ENCODE measurements around the gene CCDC152. TPM values are rescaled to one million over a fixed set of nuclear protein-coding genes. Genes with fewer than 3 reads are reported as not detected.

CCDC152 gene
- total RNA-seq, 1 donor from 2014 or later: 1.2 TPM

- TF ChIP-seq EZH2 (IDR thresholded peaks at IDR 0.05; ENCODE audit: insufficient read depth, low read length): no peak
- no peak for TF ChIP-seq CTCF (IDR thresholded peaks at IDR 0.05; ENCODE audit: insufficient read depth, low read depth, low read length)
- Histone ChIP-seq H3K4me1 (ENCODE audit: insufficient read depth, low read length) (no peaks in the 10 kb centered on the region), H3K4me3 (ENCODE audit: insufficient read depth, low read depth, low read length) (no peak overlapping the region), H3K79me2 (ENCODE audit: insufficient read depth, low read length) (no peaks in the 10 kb centered on the region), H3K27ac (ENCODE audit: low read depth, low read length) (no peak overlapping the region), H3K36me3 (ENCODE audit: insufficient read depth, low read length) (no peaks in the 10 kb centered on the region), H3K4me2 (ENCODE audit: low read length) (no peak overlapping the region), H3K9me3 (ENCODE audit: insufficient read depth, low read depth, low read length) (no peaks in the 10 kb centered on the region), H2AFZ (ENCODE audit: low read depth, low read length) (no peak overlapping the region), H4K20me1 (ENCODE audit: insufficient read depth, low read length) (no peaks in the 10 kb centered on the region), H3K9ac (ENCODE audit: low read length) (no peak overlapping the region), H3K27me3 (ENCODE audit: insufficient read depth, low read length) (no peaks in the 10 kb centered on the region)
- H3K27me3 Mint-ChIP-seq (ENCODE audit: low read depth, unreplicated experiment): peaks cover 3% of the 10 kb centered on the region
- no peaks in the 10 kb centered on the region for H3K9me3 Mint-ChIP-seq (ENCODE audit: unreplicated experiment)
- H3K27ac Mint-ChIP-seq (ENCODE audit: unreplicated experiment): no peak overlapping the region
- no peaks in the 10 kb centered on the region for H3K4me1 Mint-ChIP-seq (ENCODE audit: low read depth, unreplicated experiment)
- no peak for FAIRE-seq
- H3K4me3 Mint-ChIP-seq (ENCODE audit: unreplicated experiment): no peak overlapping the region
- no peaks in the 10 kb centered on the region for H3K36me3 Mint-ChIP-seq (ENCODE audit: low read depth, unreplicated experiment)
- no peak for DNase-seq (ENCODE audit: low read depth)
Observed at GRCh38 chr5:42819745-42820144, 63.1 kb downstream of the CCDC152 start.

GRCh38 chr5:42822548-42822947 is 65.9 kb downstream of the CCDC152 start:
- Histone ChIP-seq H3K9ac (ENCODE audit: low read length) (no peak overlapping the region), H3K27me3 (ENCODE audit: insufficient read depth, low read length) (no peaks in the 10 kb centered on the region), H4K20me1 (ENCODE audit: insufficient read depth, low read length) (no peaks in the 10 kb centered on the region), H3K4me1 (ENCODE audit: insufficient read depth, low read length) (no peaks in the 10 kb centered on the region), H3K79me2 (ENCODE audit: insufficient read depth, low read length) (no peaks in the 10 kb centered on the region), H2AFZ (ENCODE audit: low read depth, low read length) (no peak overlapping the region), H3K4me2 (ENCODE audit: low read length) (no peak overlapping the region), H3K4me3 (ENCODE audit: insufficient read depth, low read depth, low read length) (no peak overlapping the region), H3K9me3 (ENCODE audit: insufficient read depth, low read depth, low read length) (no peaks in the 10 kb centered on the region), H3K36me3 (ENCODE audit: insufficient read depth, low read length) (no peaks in the 10 kb centered on the region), H3K27ac (ENCODE audit: low read depth, low read length) (no peak overlapping the region)
- Mint-ChIP-seq H3K4me1 (ENCODE audit: low read depth, unreplicated experiment) (no peaks in the 10 kb centered on the region), H3K9me3 (ENCODE audit: unreplicated experiment) (no peaks in the 10 kb centered on the region), H3K4me3 (ENCODE audit: unreplicated experiment) (no peak overlapping the region), H3K36me3 (ENCODE audit: low read depth, unreplicated experiment) (no peaks in the 10 kb centered on the region), H3K27ac (ENCODE audit: unreplicated experiment) (no peak overlapping the region), H3K27me3 (ENCODE audit: low read depth, unreplicated experiment) (peaks cover 3% of the 10 kb centered on the region)
- no peak for TF ChIP-seq CTCF (IDR thresholded peaks at IDR 0.05; ENCODE audit: insufficient read depth, low read depth, low read length)
- TF ChIP-seq EZH2 (IDR thresholded peaks at IDR 0.05; ENCODE audit: insufficient read depth, low read length): no peak
- FAIRE-seq: no peak
- no peak for DNase-seq (ENCODE audit: low read depth)

- Mint-ChIP-seq H3K9me3 (ENCODE audit: unreplicated experiment) (no peaks in the 10 kb centered on the region), H3K4me3 (ENCODE audit: unreplicated experiment) (no peak overlapping the region), H3K36me3 (ENCODE audit: low read depth, unreplicated experiment) (no peaks in the 10 kb centered on the region), H3K27ac (ENCODE audit: unreplicated experiment) (no peak overlapping the region), H3K4me1 (ENCODE audit: low read depth, unreplicated experiment) (no peaks in the 10 kb centered on the region), H3K27me3 (ENCODE audit: low read depth, unreplicated experiment) (peaks cover 3% of the 10 kb centered on the region)
- H3K9ac ChIP-seq (ENCODE audit: low read length): no peak overlapping the region
- H3K27ac ChIP-seq (ENCODE audit: low read depth, low read length): no peak overlapping the region
- no peaks in the 10 kb centered on the region for H3K27me3 ChIP-seq (ENCODE audit: insufficient read depth, low read length)
- H3K36me3 ChIP-seq (ENCODE audit: insufficient read depth, low read length): no peaks in the 10 kb centered on the region
- DNase-seq (ENCODE audit: low read depth) (no peak), FAIRE-seq (no peak)
- no peaks in the 10 kb centered on the region for H3K79me2 ChIP-seq (ENCODE audit: insufficient read depth, low read length)
- H4K20me1 ChIP-seq (ENCODE audit: insufficient read depth, low read length): no peaks in the 10 kb centered on the region
- H3K4me1 ChIP-seq (ENCODE audit: insufficient read depth, low read length): no peaks in the 10 kb centered on the region
- no peak overlapping the region for H3K4me2 ChIP-seq (ENCODE audit: low read length)
- TF ChIP-seq EZH2 (IDR thresholded peaks at IDR 0.05; ENCODE audit: insufficient read depth, low read length) (no peak), CTCF (IDR thresholded peaks at IDR 0.05; ENCODE audit: insufficient read depth, low read depth, low read length) (no peak)
- no peak overlapping the region for H3K4me3 ChIP-seq (ENCODE audit: insufficient read depth, low read depth, low read length)
- no peaks in the 10 kb centered on the region for H3K9me3 ChIP-seq (ENCODE audit: insufficient read depth, low read depth, low read length)
- no peak overlapping the region for H2AFZ ChIP-seq (ENCODE audit: low read depth, low read length)
Observed at GRCh38 chr5:42824347-42824976, 67.8 kb downstream of the CCDC152 start.

All from astrocyte (in vitro differentiated cells and primary cell).